HG02870 (cell line): ENCODE results near the gene PRPF40A.

Source experiments
- ATAC-seq: cut with Tn5 transposase; IDR thresholded peaks from one replicate; pipeline ENCODE4 v1.9.1; 2021; ENCODE audit warnings: mild to moderate bottlenecking, moderate library complexity; ENCODE audit not compliant: unreplicated experiment

Gene PRPF40A

DNA sequence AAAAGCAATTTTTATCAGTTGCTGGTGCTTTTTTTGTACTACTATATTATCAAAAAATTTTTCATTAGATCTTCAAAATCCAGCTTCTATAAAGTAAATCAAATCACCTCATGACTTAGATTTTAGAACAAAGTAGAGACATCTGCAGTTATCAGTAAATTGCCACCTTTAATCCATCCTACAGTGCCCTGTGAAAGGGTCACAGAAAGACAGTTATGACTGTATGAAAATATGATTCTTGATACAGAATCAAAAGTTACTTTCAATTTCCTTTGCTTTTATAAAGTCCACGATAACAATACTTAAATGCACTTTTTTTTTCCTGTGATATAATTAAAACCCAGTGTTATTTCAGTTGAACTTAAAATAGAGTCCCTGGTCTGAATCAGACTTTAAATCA is 61.4 kb downstream of the PRPF40A start:
- ATAC-seq, result no peak

DNA sequence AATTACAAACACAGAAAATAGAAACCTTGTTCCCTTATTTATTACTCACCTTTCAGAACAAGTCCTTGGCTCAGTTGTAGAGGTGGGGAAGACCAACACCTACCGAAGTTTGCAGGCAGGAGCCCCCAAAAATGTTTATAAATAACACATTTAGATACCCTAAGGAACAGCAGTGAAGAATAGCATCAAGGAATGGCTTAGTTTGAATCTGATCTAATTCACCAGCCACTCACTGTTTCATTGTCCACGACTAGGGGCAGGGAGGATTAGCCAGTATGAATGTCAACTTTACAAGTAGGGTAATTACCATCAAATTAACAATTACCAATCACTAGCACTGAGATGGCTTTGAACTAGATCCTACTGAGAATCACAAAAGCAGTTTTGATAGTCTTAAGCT is 65.4 kb downstream of the PRPF40A start:
- ATAC-seq, result no peak

DNA sequence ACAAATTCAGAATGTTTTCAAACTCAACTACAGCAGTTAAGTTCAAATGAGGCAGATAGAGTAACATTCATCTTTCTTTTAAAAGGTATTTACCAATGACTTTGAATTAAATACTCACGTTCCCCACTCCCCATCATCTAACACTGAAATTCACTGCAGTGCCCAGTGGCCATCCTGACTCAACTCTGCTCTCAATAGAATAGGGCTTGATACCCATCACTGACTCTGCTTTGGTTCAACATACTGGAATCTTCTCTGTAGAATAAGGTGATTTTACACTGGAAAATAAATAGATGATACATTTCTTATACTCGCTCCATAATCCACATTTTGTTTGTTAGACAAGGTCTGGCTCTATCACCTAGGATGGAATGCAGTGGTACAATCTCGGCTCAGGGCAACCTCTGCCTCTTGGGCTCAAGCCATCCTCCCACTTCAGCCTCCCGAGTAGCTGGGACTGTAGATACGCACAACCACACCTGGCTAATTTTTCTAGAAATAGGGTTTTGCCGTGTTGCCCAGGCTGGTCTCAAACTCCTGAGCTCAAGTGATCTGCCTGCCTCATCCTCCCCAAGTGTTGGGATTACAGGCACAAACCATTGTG is 66.4 kb downstream of the PRPF40A start:
- ATAC-seq, result no peak

- no peak for ATAC-seq
Measured at GRCh38 chr2:152649997-152650396, 67.3 kb downstream of the PRPF40A start.

- ATAC-seq, result no peak
Measured at GRCh38 chr2:152648336-152648735, 68.9 kb downstream of the PRPF40A start.

DNA sequence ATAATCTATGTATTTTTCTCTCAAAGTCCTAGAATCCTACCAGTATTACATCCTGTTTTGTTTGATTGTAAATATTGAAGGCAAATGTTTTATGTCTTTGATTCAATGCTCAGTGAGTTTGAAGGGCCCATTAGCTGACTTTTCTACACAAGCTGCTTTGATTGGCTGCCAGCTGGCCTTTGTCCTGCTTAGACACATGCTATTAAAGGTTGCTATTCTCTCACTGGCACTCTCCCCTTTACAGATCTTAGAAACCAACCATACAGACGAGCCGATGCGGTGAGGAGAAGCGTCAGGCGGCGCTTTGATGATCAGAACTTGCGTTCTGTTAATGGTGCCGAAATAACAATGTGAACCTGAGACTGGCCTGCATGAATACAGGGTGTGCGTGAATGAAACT is 69.7 kb downstream of the PRPF40A start:
- no peak for ATAC-seq

DNA sequence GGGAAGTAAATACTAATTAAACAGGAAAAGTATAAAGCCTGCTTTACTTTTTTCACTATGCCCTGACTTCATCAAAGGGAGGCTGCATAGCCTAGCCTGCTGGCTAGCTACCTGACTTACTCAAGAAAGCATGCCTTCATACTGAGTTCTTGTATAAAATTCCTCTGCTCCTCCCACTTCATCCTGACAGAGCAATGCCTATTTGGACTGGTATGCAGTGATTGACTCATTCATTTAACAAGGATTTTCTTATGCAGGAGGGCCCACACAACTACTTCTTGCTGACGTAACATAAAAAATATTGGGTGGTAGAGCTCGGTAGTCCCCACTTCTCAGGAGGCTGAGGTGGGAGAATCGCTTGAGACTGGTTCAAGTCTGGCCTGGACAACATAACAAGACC is 70.5 kb downstream of the PRPF40A start:
- ATAC-seq, result no peak

- no peak for ATAC-seq
Measured at GRCh38 chr2:152646264-152646663, 71.0 kb downstream of the PRPF40A start.

DNA sequence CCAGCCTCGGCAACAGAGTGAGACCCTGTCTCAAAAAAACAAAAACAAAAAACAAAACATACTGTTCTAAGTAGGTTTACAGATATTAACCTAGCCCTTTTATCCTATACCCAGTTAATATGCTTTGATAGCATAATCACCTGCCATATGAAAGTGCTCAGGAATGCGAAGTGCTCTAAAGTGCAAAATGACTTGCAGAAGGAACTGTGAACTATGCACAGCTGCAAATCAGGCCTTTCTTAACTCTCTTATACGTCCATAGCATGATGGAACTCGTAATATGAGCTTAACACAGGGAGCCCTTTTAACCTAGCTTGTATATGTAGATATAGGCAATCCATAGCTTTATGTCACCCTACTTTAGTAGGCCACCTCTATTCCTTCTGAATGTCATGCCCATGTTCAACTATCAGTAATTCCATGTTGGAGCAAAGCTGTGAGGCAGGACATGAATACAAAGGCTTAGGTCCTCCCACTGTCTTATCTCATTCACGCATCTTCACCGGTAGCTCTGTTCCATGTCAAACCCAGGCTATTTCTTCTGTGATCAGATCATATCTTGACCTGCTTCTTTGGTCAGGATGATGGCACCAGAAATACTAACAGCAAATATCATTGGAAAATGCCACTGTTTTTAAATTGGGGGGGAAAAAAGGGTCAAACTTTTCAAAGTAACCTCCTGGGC is 72.9 kb downstream of the PRPF40A start:
- ATAC-seq, result no peak

- no peak for ATAC-seq
Measured at GRCh38 chr2:152638590-152638989, 78.7 kb downstream of the PRPF40A start.

DNA sequence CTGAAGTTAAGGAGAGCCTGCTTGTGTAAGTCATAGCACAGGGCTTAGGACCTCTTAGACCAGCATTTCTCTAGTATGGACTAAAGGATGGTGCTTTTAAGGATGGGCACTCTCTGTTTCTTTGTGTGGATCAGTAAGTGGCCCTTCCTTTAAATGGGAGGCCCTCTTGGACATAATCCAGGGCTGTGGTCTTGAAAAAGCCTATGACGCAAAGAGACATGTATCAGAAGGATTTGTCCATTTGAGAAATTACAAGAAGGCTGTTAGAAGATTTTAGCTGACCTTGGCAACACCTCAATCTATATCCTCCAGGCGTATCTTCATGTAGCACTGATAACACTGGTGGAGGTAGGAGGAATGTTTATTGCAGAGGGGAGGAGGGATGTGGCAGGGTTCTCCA is 79.2 kb downstream of the PRPF40A start:
- no peak for ATAC-seq

DNA sequence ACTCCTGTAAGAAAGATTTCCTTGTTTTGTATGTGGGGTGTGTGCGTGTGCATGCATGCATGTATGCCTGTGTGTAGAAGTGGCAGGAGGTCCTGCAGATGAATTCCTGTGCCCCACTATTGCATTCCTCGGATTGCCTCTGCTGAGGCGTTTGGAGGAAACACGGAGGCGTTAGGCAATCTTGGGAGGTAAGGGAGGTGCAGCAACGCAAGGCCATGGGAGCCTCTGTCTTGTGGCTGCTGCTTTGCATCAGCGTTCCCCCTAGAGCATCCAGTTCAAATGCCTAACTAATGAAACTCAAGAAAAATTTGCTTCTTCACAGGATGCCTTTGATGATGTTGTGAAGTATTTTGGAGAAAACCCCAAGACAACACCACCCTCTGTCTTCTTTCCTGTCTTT is 80.0 kb downstream of the PRPF40A start:
- no peak for ATAC-seq

GRCh38 chr2:152635635-152636298 is 81.5 kb downstream of the PRPF40A start:
- no peak for ATAC-seq

DNA sequence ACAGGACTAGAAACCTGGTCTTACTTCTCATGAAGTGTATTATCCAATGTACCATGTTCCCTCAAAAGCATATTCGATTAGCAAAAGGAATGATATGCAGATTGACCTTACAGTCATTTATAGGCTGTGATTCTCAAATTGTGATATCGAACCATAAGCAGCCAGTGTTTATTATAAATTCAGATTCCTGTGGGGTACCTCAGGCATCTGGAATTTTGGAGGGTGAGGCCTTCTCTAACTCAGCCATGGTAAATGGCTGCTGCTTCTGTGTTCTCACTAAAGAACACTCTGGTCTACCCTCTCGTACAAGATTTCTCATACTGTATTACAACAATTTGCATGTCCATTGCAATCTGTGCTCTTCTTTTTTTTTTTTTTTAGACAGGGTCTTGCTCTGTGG is 84.5 kb downstream of the PRPF40A start:
- ATAC-seq, result no peak

GRCh38 chr2:152630466-152630865 is 86.8 kb downstream of the PRPF40A start:
- no peak for ATAC-seq

- ATAC-seq, result no peak
Measured at GRCh38 chr2:152629202-152629601, 88.1 kb downstream of the PRPF40A start.

DNA sequence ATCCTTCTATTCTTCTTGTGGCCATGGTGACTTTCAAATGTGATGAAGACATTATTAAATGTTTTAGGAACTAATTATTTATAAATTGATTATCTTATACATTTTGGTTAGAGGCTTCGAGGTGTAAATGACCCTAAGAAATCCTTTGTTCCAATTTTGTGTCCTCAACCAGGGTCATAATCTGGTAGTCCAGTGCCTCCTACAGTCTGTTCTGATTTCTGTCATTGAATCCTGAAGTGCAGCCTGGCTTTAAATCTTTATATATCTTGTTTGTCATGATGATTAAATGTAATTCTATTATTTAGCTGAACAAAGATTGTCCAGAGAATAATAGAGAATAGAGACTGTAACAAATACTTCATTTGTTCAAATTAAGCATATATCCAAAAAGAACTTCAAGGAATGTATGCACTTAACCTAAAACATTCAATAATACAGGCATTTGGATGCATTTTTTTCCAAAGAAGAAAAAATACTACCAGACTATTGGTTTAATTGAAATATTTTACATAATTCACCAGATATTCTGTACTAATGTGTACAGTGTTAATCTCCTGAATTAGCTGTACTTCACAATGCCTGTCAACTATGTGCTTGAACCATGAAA is 89.8 kb downstream of the PRPF40A start:
- no peak for ATAC-seq

- ATAC-seq, result no peak
Measured at GRCh38 chr2:152626911-152627339, 90.3 kb downstream of the PRPF40A start.

- ATAC-seq, result no peak
Measured at GRCh38 chr2:152624805-152625204, 92.5 kb downstream of the PRPF40A start.

DNA sequence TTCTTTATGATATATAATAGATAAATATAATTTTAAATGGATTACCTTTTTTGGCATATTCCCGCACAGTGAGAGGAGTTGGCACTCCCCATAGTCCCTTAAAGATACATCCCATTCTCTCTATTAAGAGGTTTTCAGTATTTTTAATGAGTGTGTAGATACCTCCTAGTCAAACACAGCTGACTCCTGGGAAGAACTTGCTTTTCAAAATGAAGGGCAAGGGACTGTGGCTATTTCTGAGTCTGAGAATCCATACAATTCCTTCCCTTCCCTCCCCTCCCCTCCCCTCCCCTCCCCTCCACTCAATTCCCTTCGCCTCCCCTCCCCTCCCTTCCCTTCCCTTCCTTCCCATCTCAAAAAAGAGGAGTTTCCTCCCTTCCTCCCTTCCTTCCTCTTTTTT is 93.5 kb downstream of the PRPF40A start:
- no peak for ATAC-seq

GRCh38 chr2:152623076-152623740 is 94.1 kb downstream of the PRPF40A start:
- ATAC-seq, result no peak
